NOMO-1 (cell line): ENCODE measurements around the gene CPAMD8.

Source experiments
- DNase-seq, 2 experiments: peaks; one replicate each; lab custom pipeline; 2025; ENCODE audit not compliant: unreplicated experiment in 2 of 2; lab: John Stamatoyannopoulos, UW

Gene CPAMD8

DNA sequence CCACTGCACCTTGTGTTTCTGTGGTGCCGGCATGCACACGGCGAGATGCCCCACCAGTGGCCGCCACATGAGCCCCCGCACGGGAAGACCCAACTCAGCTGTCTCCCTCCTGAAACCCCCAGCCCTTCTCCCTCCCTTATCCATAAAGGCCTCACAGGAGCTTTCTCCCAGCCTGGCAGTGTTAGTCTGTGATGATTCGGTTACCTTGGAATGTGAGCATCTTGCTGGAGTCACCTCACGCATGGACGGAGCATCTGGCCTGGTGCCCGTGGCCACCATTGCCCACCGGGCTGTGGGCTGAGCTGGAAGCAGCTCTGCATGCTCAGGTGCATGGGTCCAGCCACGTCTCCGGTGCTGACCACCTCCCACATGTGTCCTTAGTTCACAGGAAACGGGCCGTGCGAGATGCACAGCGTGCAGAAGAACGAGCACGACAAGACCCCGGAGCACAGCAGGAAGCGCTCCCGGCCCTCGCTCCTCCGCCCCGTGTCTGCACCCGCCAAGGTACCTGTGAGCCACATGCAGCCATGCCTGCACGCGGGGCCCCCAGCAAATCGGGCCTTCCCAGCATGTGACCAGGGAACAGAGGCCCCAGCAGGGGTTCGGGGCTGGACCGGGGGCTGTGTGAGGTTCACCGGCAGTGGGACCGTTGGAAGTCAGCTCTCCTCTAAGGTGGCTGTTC is 175.4 kb downstream of the CPAMD8 start:
- no peak for DNase-seq

DNA sequence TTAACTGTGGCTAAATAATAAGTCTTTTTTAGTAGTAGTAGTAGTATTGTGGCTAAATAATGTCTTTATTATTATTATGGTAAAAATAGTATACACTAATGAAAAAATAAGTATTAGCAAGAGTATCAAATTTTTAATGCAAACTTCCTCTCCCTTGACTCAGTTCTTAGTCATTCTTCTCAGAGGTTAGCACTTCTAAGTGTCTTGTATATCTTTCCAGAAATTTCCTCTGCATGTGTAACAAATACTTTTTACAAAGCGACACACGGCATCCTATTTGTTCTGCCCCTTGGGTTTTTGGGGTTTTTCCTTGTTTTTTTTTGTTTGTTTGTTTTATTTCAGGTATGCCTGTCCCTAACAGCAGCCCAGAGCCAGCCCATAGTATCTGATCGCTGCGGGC is 176.5 kb downstream of the CPAMD8 start:
- DNase-seq = no peak

DNA sequence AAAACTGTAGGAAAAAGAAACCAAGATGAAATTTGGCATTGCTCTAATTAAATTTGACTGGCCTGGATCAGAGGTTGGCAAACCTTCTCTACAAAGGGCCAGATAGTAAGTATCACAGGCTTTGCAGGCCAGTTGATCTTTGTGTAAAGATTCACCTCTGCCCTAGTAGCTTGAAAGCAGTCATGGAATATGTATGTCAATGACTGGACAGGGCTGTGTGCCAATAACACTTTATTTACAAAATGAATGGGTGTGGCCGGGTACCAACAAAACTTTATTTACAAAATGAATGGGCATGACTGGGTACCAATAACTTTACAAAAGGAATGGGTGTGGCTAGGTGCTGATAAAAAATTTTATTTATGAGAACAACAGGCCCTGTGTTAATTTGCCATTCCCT is 177.4 kb downstream of the CPAMD8 start:
- DNase-seq = no peak

DNA sequence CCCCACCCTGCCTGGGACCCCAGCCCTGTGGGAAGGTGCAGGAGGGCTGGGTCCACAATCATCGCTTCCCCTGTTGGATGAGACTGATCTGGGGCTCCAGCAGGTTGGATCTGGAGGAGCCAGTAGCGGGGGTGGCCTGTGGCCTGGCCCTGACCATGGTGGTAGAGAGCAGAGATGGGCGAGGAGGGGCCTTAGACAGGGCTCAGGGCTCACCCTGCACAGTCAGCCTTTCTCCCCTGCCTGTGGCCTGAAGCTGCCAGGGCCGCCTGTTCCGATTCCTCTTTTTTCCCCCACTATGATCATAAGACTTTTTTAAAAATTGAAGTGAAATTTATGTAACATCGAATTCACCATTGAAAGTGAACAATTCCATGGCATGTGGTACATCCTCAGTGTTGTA is 179.2 kb downstream of the CPAMD8 start:
- DNase-seq = no peak

DNA sequence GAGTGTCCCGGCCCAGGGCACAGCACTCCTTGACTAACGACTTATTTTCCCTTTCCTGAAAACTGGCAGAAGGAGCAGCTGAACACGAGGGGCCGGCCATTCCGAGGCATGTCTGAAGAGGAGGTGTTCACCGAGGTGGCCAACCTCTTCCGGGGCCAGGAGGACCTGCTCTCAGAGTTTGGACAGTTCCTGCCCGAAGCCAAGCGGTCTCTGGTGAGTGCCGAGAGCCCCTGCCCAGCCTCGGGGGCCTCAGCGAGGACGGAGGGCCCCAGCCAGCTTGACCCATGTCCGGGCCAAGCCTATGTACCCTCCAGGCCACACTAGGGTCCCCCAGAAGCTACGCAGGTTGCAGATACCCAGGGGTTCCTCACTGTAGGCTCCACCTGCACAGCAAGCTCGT is 179.7 kb downstream of the CPAMD8 start:
- no peak for DNase-seq
